Activated CD4-positive, alpha-beta T cell treated with anti-CD3 and anti-CD28 coated beads, Interleukin-2, amount 10 ng/mL, durations not matched to agents 24 days and 14 days (primary cell): ENCODE data around the gene KANSL1. TPM values are rescaled to one million over a fixed set of nuclear protein-coding genes. Genes with fewer than 3 reads are reported as not detected.

ENCODE experiments used
- DNase-seq: peaks from one replicate; pipeline ENCODE4 v3.0.0; 2022
- H3K27ac Mint-ChIP-seq: one replicate; pipeline ENCODE4 v1.8.0; 2022; ENCODE audit warnings: mild to moderate bottlenecking, mixed read lengths
- H3K27me3 Mint-ChIP-seq: one replicate; pipeline ENCODE4 v1.8.0; 2022; ENCODE audit warnings: mixed read lengths
- H3K36me3 Mint-ChIP-seq: one replicate; pipeline ENCODE4 v1.8.0; 2022; ENCODE audit warnings: low read depth, mild to moderate bottlenecking, mixed read lengths
- H3K4me1 Mint-ChIP-seq: one replicate; pipeline ENCODE4 v1.8.0; 2021; ENCODE audit warnings: mixed read lengths
- H3K4me3 Mint-ChIP-seq: one replicate; pipeline ENCODE4 v1.8.0; 2022; ENCODE audit warnings: mild to moderate bottlenecking, moderate library complexity, mixed read lengths
- H3K9me3 Mint-ChIP-seq: one replicate; pipeline ENCODE4 v1.8.0; 2021; ENCODE audit warnings: mixed read lengths
- intact Hi-C: fragments of 100-400 bp; cut with micrococcal nuclease; formaldehyde crosslinking; loops from one replicate; pipeline ENCODE4 v1.15.1; 2023
- total RNA-seq: library from RNA; stranded (reverse); gene quantifications from 2 replicates; pipeline ENCODE4 v1.2.3, GENCODE V29; 2022

Gene KANSL1
- total RNA-seq, 1 donor from 2014 or later, result 82.8 TPM

GRCh38 chr17:46152423-46152822 is 40.8 kb downstream of the KANSL1 start:
- no peak for DNase-seq
- H3K4me3 Mint-ChIP-seq, result no peak overlapping the region
- H3K27me3 Mint-ChIP-seq, result no peaks in the 10 kb centered on the region
- H3K27ac Mint-ChIP-seq, result no peak overlapping the region
- no peaks in the 10 kb centered on the region for H3K9me3 Mint-ChIP-seq
- peaks cover 23% of the 10 kb centered on the region for H3K36me3 Mint-ChIP-seq
- intact Hi-C loops, result no loop called here
- H3K4me1 Mint-ChIP-seq, result peaks cover 68% of the 10 kb centered on the region

GRCh38 chr17:46151762-46152161 is 41.5 kb downstream of the KANSL1 start:
- Mint-ChIP-seq H3K36me3 (peaks cover 23% of the 10 kb centered on the region), H3K9me3 (no peaks in the 10 kb centered on the region), H3K4me3 (no peak overlapping the region), H3K27ac (no peak overlapping the region), H3K27me3 (no peaks in the 10 kb centered on the region), H3K4me1 (peaks cover 66% of the 10 kb centered on the region)
- intact Hi-C loops, result no loop called here
- DNase-seq, result no peak

GRCh38 chr17:46150216-46150963 is 42.8 kb downstream of the KANSL1 start:
- Mint-ChIP-seq H3K27me3 (no peaks in the 10 kb centered on the region), H3K4me3 (no peak overlapping the region), H3K4me1 (peaks cover 64% of the 10 kb centered on the region), H3K36me3 (peaks cover 19% of the 10 kb centered on the region), H3K27ac (no peak overlapping the region), H3K9me3 (no peaks in the 10 kb centered on the region)
- intact Hi-C loops, result no loop called here
- no peak for DNase-seq

GRCh38 chr17:46148247-46148646 is 45.0 kb downstream of the KANSL1 start:
- DNase-seq, result no peak
- Mint-ChIP-seq H3K9me3 (no peaks in the 10 kb centered on the region), H3K27me3 (no peaks in the 10 kb centered on the region), H3K36me3 (peaks cover 19% of the 10 kb centered on the region), H3K27ac (no peak overlapping the region), H3K4me1 (peaks cover 66% of the 10 kb centered on the region), H3K4me3 (no peak overlapping the region)
- intact Hi-C loops, result no loop called here

- intact Hi-C loops, result no loop called here
- Mint-ChIP-seq H3K9me3 (no peaks in the 10 kb centered on the region), H3K4me3 (no peak overlapping the region), H3K36me3 (peaks cover 17% of the 10 kb centered on the region), H3K27me3 (no peaks in the 10 kb centered on the region), H3K4me1 (peaks cover 60% of the 10 kb centered on the region), H3K27ac (peak overlapping the region; percentile 16)
- DNase-seq, result no peak
Observed at GRCh38 chr17:46147296-46147695, 45.9 kb downstream of the KANSL1 start.

GRCh38 chr17:46144246-46144645 is 49.0 kb downstream of the KANSL1 start:
- peaks cover 69% of the 10 kb centered on the region for H3K4me1 Mint-ChIP-seq

GRCh38 chr17:46143827-46144236 is 49.4 kb downstream of the KANSL1 start:
- Mint-ChIP-seq H3K36me3 (peaks cover 10% of the 10 kb centered on the region), H3K4me1 (peaks cover 71% of the 10 kb centered on the region), H3K4me3 (no peak overlapping the region), H3K27me3 (no peaks in the 10 kb centered on the region), H3K27ac (no peak overlapping the region), H3K9me3 (no peaks in the 10 kb centered on the region)
- DNase-seq, result no peak
- intact Hi-C loops, result no loop called here

More at GRCh38 chr17:46144246-46144645, 49.0 kb downstream of the KANSL1 start:
- Mint-ChIP-seq H3K27me3 (no peaks in the 10 kb centered on the region), H3K27ac (no peak overlapping the region), H3K9me3 (no peaks in the 10 kb centered on the region), H3K36me3 (peaks cover 10% of the 10 kb centered on the region), H3K4me3 (no peak overlapping the region)
- no peak for DNase-seq
- intact Hi-C loops, result no loop called here

GRCh38 chr17:46141645-46142044 is 51.6 kb downstream of the KANSL1 start:
- no peak for DNase-seq
- Mint-ChIP-seq H3K4me1 (peaks cover 76% of the 10 kb centered on the region), H3K36me3 (peaks cover 13% of the 10 kb centered on the region), H3K4me3 (no peak overlapping the region), H3K9me3 (no peaks in the 10 kb centered on the region), H3K27ac (no peak overlapping the region), H3K27me3 (no peaks in the 10 kb centered on the region)
- intact Hi-C loops, result loop anchor here (2.0 kb wide), 1 partner anchor 13 kb away; no protein-coding TSS in a partner anchor

GRCh38 chr17:46140645-46141197 is 52.5 kb downstream of the KANSL1 start:
- Mint-ChIP-seq H3K27ac (no peak overlapping the region), H3K4me3 (no peak overlapping the region), H3K27me3 (no peaks in the 10 kb centered on the region), H3K4me1 (peaks cover 78% of the 10 kb centered on the region), H3K36me3 (peaks cover 12% of the 10 kb centered on the region), H3K9me3 (no peaks in the 10 kb centered on the region)
- intact Hi-C loops, result loop anchor here (2.0 kb wide), 1 partner anchor 14 kb away; no protein-coding TSS in a partner anchor
- DNase-seq, result no peak

- H3K9me3 Mint-ChIP-seq, result no peaks in the 10 kb centered on the region
- intact Hi-C loops, result loop anchor here (2.0 kb wide), 1 partner anchor 15 kb away; no protein-coding TSS in a partner anchor
- DNase-seq, result no peak
- no peak overlapping the region for H3K27ac Mint-ChIP-seq
- no peak overlapping the region for H3K4me3 Mint-ChIP-seq
- no peaks in the 10 kb centered on the region for H3K27me3 Mint-ChIP-seq
- H3K36me3 Mint-ChIP-seq, result peaks cover 12% of the 10 kb centered on the region
- peaks cover 75% of the 10 kb centered on the region for H3K4me1 Mint-ChIP-seq
Observed at GRCh38 chr17:46139432-46140210, 53.6 kb downstream of the KANSL1 start.

- no peak for DNase-seq
- Mint-ChIP-seq H3K27me3 (no peaks in the 10 kb centered on the region), H3K4me3 (no peak overlapping the region), H3K36me3 (peaks cover 14% of the 10 kb centered on the region), H3K9me3 (no peaks in the 10 kb centered on the region), H3K4me1 (peaks cover 69% of the 10 kb centered on the region), H3K27ac (no peak overlapping the region)
- intact Hi-C loops, result no loop called here
Observed at GRCh38 chr17:46138473-46138872, 54.8 kb downstream of the KANSL1 start.

- H3K36me3 Mint-ChIP-seq, result peaks cover 20% of the 10 kb centered on the region
- intact Hi-C loops, result loop anchor here (1.0 kb wide), 1 partner anchor 8 kb away; no protein-coding TSS in a partner anchor
- H3K27me3 Mint-ChIP-seq, result no peaks in the 10 kb centered on the region
- H3K9me3 Mint-ChIP-seq, result no peaks in the 10 kb centered on the region
- H3K27ac Mint-ChIP-seq, result no peak overlapping the region
- DNase-seq, result no peak
- H3K4me3 Mint-ChIP-seq, result no peak overlapping the region
- H3K4me1 Mint-ChIP-seq, result peaks cover 68% of the 10 kb centered on the region
Observed at GRCh38 chr17:46136820-46137219, 56.4 kb downstream of the KANSL1 start.

GRCh38 chr17:46135879-46136563 is 57.2 kb downstream of the KANSL1 start:
- Mint-ChIP-seq H3K36me3 (peaks cover 20% of the 10 kb centered on the region), H3K27me3 (no peaks in the 10 kb centered on the region), H3K4me1 (peaks cover 62% of the 10 kb centered on the region), H3K4me3 (no peak overlapping the region), H3K9me3 (no peaks in the 10 kb centered on the region), H3K27ac (no peak overlapping the region)
- intact Hi-C loops, result loop anchor here (2.0 kb wide), 1 partner anchor 51 kb away; no protein-coding TSS in a partner anchor
- no peak for DNase-seq
